LNCAP (cell line): ENCODE results near the gene ADD1.

Experiments used
- TF ChIP-seq, protein P1 (sequence below): fragments of 450-650 bp; IDR thresholded peaks from 2 replicates; pipeline ENCODE4 v1.5.1; 2017; ENCODE audit warnings: mild to moderate bottlenecking

Gene ADD1

DNA sequence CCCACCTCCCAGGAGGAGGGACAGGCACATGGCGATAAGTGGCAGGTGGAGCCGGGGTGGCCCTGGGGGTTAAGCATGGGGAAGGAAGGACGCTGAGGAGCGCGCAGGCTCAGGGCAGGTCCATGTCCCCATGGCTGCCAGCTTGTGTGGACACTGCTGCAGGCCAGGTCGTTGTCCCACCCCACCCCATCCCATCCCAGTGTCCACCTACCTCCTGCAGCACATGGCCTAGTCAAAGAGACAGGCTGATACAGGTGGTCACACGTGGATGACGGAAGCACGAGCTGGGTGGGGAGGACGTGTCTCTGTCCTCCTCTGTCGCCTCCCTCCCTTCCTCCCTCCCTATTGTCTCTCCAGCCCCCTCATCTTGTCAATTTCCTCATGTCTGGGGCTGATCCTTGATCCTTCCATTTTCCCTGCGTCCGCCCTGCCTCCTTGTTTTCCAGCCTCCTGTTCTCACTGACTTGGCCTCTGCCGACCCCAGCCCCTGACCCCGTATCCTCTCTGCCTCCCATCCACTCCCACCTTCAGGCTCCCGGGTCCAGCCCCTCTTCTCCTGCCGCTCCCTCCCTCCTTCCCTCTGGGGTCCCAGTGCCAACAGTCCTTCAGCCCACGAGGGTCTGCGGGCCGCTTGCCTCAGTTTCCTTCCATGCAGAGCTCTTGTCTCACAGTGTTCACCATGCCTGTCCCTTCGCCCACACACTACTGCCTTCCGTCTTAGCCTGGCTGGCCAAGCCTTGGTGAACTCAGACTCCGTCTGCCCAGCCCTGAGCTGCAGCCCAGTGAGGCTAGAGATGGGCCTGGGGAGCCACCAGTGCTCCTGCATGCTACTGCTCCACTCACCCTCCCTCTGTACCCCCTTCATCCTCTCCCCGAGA is 15.5 kb upstream of the ADD1 start:
- TF ChIP-seq, protein P1, sequence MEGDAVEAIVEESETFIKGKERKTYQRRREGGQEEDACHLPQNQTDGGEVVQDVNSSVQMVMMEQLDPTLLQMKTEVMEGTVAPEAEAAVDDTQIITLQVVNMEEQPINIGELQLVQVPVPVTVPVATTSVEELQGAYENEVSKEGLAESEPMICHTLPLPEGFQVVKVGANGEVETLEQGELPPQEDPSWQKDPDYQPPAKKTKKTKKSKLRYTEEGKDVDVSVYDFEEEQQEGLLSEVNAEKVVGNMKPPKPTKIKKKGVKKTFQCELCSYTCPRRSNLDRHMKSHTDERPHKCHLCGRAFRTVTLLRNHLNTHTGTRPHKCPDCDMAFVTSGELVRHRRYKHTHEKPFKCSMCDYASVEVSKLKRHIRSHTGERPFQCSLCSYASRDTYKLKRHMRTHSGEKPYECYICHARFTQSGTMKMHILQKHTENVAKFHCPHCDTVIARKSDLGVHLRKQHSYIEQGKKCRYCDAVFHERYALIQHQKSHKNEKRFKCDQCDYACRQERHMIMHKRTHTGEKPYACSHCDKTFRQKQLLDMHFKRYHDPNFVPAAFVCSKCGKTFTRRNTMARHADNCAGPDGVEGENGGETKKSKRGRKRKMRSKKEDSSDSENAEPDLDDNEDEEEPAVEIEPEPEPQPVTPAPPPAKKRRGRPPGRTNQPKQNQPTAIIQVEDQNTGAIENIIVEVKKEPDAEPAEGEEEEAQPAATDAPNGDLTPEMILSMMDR: no peak

DNA sequence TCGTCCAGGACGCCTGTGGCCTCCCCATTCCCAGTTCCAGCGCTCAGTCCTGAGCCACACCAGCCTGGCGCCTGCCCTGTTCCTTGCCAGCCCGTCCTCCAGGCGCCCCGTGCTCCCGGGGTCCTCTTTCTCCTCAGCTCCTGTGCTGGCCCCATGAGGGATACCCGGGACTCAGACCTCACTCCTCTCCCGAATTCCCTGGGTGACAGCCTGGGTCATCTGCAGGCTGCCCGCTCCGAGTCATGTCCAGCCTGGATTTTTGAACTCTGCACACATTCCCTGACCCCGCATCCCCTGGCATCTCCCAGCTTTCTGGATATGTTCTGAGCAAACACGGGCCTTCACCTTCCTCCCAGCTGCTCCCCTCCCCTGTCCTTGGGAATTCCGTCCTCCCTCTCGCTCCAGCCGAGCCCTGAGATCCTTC is 14.9 kb upstream of the ADD1 start:
- TF ChIP-seq, protein P1: no peak

DNA sequence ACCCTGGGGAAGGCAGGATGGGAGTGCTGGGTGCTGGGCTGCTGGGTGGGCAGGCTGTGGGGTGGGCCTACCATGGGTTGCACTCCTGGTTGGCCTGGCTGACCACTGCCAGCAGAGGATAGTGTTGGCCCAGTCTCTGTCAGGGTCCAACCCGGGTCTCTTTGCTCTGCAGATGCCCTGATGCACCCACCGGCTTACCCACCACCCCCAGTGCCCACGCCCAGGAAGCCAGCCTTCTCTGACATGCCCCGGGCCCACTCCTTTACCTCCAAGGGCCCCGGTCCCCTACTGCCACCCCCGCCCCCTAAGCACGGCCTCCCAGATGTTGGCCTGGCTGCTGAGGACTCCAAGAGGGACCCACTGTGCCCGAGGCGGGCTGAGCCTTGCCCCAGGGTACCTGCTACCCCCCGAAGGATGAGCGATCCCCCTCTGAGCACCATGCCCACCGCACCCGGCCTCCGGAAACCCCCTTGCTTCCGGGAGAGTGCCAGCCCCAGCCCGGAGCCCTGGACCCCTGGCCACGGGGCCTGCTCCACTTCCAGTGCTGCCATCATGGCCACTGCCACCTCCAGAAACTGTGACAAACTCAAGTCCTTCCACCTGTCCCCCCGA is 14.2 kb upstream of the ADD1 start:
- TF ChIP-seq, protein P1: no peak

DNA sequence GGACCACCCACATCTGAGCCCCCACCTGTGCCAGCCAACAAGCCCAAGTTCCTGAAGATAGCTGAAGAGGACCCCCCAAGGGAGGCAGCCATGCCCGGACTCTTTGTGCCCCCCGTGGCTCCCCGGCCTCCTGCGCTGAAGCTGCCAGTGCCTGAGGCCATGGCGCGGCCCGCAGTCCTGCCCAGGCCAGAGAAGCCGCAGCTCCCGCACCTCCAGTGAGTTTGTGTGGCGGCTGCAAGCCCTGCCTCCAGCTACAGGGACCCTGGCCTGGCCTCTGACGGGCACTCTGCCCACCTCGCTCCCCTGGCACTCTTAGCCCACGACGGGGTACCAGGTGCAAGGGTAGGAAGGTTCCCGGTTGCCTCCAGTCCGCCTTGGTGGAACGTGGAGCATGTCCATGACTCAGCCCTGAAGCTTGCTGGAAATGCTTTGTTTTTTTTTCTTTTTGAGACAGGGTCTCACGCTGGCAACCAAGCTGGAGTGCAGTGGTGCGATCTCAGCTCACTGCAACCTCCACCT is 13.7 kb upstream of the ADD1 start:
- TF ChIP-seq, protein P1: no peak

DNA sequence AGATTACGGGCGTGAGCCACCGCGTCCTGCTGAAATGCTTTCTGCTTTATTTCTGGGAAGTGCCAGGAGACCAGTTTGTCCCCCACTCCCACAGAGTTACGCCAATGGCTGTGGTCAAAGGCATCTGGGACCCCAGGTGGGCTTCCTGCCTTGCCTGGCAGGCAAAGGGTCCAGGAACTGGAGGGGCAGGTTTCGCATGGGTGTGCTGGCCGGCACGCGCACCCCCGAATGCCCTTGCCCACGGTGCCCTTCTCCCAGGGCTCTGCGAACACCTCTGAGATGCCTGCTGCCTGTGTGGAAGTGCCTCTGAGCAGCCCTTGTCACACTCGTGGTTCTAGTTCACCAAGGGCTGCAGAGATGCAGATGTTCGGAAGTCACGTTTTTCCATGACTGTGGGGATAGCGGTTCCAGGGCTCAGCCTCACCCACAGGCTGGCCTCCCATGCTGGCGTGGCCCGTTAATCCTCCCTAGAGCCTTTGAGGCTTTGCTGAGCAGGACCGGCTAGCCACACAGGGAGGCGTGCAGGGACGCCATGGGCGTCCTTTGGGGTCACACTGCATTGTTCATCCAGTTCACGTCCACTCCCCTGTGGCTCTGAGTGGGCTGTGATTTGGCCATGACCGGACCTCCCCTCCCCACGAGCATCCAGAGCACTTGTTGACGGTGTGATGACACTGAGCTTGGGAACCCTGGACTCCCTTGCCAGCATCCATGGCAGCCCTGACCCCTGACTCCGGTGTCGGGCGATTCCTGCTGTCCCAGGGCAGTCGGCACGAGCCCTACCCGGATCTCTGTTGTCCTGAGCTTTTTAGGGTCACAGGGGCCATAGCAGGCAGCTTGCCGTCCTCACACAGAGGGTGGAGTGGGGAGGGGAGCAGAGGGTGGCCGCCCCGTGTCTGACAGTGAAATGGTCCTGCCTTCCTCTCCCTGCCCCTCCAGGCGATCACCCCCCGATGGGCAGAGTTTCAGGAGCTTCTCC is 12.7 kb upstream of the ADD1 start:
- TF ChIP-seq, protein P1: no peak

DNA sequence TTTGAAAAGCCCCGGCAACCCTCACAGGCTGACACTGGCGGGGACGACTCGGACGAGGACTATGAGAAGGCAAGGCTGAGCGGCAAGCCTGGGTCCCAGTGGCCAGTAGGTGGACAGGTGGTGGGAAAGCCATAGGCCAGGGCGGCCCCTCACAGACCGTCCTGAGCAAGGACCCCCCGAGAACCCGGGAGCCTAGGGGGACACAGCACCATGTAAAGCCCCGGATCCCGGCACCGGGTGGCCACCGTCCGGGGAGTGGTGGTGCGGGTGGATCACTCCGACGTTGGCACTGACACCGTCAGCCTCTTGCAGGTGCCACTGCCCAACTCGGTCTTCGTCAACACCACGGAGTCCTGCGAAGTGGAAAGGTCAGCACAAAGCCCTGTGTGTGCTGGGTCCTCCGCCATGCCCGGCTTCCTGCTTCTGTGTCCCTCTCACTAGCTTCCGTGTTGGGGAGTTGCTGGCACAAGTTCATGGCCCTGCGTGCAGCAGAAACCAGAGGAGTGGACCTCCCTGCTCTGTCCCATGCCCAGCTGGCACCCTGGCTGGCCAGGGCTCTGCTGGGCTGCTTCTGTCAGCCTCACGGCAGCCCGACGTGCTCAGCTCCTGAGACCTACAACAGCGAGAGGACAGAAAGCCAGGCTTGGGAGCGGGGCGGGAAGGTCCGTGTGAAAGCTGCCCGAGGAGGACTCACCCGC is 11.9 kb upstream of the ADD1 start:
- TF ChIP-seq, protein P1: no peak
